HG03135 (cell line): ENCODE results near the gene WDR72.
"Not testable (repeated sequence)": the region's sequence is repeated elsewhere in the genome, so short reads cannot be mapped to it uniquely, and the experiment has no call there.

Source experiments
- ATAC-seq: cut with Tn5 transposase; IDR thresholded peaks from one replicate; pipeline ENCODE4 v1.9.1; 2021; ENCODE audit warnings: mild to moderate bottlenecking, moderate library complexity; ENCODE audit not compliant: unreplicated experiment

WDR72 gene

GRCh38 chr15:53540626-53541300 is 218.7 kb downstream of the WDR72 start:
- not testable (repeated sequence) for ATAC-seq

- ATAC-seq, result no peak
Observed at GRCh38 chr15:53539878-53540277, 219.6 kb downstream of the WDR72 start.

GRCh38 chr15:53536479-53537120 is 222.9 kb downstream of the WDR72 start:
- no peak for ATAC-seq

- ATAC-seq, result no peak
Observed at GRCh38 chr15:53535886-53536285, 223.6 kb downstream of the WDR72 start.

GRCh38 chr15:53534105-53534839 is 225.2 kb downstream of the WDR72 start:
- no peak for ATAC-seq

GRCh38 chr15:53530761-53531160 is 228.7 kb downstream of the WDR72 start:
- no peak for ATAC-seq

- ATAC-seq, result no peak
Observed at GRCh38 chr15:53527996-53528395, 231.5 kb downstream of the WDR72 start.

GRCh38 chr15:53525894-53526293 is 233.6 kb downstream of the WDR72 start:
- ATAC-seq, result no peak

- no peak for ATAC-seq
Observed at GRCh38 chr15:53522991-53523390, 236.5 kb downstream of the WDR72 start.

GRCh38 chr15:53520996-53521395 is 238.5 kb downstream of the WDR72 start:
- no peak for ATAC-seq

- no peak for ATAC-seq
Observed at GRCh38 chr15:53513431-53513830, 246.0 kb downstream of the WDR72 start.

- ATAC-seq, result no peak
Observed at GRCh38 chr15:53512029-53512428, 247.4 kb downstream of the WDR72 start.

GRCh38 chr15:53511175-53511574 is 248.3 kb downstream of the WDR72 start:
- no peak for ATAC-seq

- ATAC-seq, result no peak
Observed at GRCh38 chr15:53506370-53506769, 253.1 kb downstream of the WDR72 start.

- ATAC-seq, result no peak
Observed at GRCh38 chr15:53498996-53499395, 260.5 kb downstream of the WDR72 start.

GRCh38 chr15:53490341-53490740 is 269.1 kb downstream of the WDR72 start:
- ATAC-seq, result no peak

GRCh38 chr15:53482055-53482454 is 277.4 kb downstream of the WDR72 start:
- ATAC-seq, result no peak

- no peak for ATAC-seq
Observed at GRCh38 chr15:53477981-53478766, 281.3 kb downstream of the WDR72 start.

- no peak for ATAC-seq
Observed at GRCh38 chr15:53473886-53474285, 285.6 kb downstream of the WDR72 start.

- ATAC-seq, result no peak
Observed at GRCh38 chr15:53473435-53473834, 286.0 kb downstream of the WDR72 start.

- no peak for ATAC-seq
Observed at GRCh38 chr15:53472883-53473282, 286.6 kb downstream of the WDR72 start.
